ENCODE data around the gene SLC12A9.

DNA sequence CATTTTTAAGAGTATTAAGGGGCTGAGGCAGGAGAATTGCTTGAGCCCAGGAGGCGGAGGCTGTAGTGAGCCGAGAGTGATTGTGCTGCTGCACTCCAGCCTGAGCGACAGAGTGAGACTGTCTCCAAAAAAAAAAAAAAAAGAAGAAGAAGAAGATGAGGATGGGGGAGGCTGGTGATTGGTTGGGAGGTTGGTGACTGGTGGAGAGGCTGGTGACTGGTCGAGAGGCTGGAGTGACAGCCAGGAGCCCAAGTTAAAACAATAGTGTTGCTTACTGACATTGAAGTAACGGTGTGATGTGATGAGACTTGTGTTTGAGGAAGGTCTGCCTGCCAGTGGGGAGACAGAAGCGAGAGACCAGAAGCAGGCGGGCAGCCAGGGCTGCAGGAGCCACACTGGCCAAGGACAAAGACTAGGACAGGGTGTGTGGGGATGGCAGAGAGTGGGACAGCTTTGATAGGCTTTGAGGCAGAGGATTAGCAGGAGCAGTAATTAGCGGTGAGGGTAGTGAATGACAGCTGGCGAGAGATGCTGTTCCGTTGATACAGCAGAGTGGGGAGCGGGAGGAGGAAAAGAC lies 27.3 kb downstream of the SLC12A9 start:
- TF ChIP-seq, protein P1, sequence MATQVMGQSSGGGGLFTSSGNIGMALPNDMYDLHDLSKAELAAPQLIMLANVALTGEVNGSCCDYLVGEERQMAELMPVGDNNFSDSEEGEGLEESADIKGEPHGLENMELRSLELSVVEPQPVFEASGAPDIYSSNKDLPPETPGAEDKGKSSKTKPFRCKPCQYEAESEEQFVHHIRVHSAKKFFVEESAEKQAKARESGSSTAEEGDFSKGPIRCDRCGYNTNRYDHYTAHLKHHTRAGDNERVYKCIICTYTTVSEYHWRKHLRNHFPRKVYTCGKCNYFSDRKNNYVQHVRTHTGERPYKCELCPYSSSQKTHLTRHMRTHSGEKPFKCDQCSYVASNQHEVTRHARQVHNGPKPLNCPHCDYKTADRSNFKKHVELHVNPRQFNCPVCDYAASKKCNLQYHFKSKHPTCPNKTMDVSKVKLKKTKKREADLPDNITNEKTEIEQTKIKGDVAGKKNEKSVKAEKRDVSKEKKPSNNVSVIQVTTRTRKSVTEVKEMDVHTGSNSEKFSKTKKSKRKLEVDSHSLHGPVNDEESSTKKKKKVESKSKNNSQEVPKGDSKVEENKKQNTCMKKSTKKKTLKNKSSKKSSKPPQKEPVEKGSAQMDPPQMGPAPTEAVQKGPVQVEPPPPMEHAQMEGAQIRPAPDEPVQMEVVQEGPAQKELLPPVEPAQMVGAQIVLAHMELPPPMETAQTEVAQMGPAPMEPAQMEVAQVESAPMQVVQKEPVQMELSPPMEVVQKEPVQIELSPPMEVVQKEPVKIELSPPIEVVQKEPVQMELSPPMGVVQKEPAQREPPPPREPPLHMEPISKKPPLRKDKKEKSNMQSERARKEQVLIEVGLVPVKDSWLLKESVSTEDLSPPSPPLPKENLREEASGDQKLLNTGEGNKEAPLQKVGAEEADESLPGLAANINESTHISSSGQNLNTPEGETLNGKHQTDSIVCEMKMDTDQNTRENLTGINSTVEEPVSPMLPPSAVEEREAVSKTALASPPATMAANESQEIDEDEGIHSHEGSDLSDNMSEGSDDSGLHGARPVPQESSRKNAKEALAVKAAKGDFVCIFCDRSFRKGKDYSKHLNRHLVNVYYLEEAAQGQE (IDR thresholded peaks at IDR 0.05; ENCODE audit: insufficient replicate concordance, low read depth): no peak
- TF ChIP-seq GABPA (IDR thresholded peaks at IDR 0.05; ENCODE audit: low read depth) (no peak), POLR2AphosphoS5 (IDR thresholded peaks at IDR 0.05; ENCODE audit: low read depth) (no peak)
- TF ChIP-seq, protein P2, sequence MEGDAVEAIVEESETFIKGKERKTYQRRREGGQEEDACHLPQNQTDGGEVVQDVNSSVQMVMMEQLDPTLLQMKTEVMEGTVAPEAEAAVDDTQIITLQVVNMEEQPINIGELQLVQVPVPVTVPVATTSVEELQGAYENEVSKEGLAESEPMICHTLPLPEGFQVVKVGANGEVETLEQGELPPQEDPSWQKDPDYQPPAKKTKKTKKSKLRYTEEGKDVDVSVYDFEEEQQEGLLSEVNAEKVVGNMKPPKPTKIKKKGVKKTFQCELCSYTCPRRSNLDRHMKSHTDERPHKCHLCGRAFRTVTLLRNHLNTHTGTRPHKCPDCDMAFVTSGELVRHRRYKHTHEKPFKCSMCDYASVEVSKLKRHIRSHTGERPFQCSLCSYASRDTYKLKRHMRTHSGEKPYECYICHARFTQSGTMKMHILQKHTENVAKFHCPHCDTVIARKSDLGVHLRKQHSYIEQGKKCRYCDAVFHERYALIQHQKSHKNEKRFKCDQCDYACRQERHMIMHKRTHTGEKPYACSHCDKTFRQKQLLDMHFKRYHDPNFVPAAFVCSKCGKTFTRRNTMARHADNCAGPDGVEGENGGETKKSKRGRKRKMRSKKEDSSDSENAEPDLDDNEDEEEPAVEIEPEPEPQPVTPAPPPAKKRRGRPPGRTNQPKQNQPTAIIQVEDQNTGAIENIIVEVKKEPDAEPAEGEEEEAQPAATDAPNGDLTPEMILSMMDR (IDR thresholded peaks at IDR 0.05; ENCODE audit: insufficient read depth, low read length): no peak

Measured in HL-60 (cell line).